HepG2 (cell line): ENCODE results near the gene GLTPD2. TPM values are rescaled to one million over a fixed set of nuclear protein-coding genes. Genes with fewer than 3 reads are reported as not detected.

ENCODE experiments used
- ATF4 ChIP-seq, 2 experiments: fragments of 450-650 bp in 1 of 2; sonication (generic) in 1 of 2; formaldehyde crosslinking; IDR thresholded peaks; 2 replicates each; pipeline versions ENCODE4 v1.5.0 to v1.8.0; 2020 to 2022; ENCODE audit warnings: mild to moderate bottlenecking in 1 of 2, missing genetic modification reagents in 1 of 2
- ATF7-NPFF ChIP-seq: sonication (generic); formaldehyde crosslinking; IDR thresholded peaks from 2 replicates; pipeline ENCODE4 v1.8.1; 2023; ENCODE audit warnings: mild to moderate bottlenecking, low read depth, missing genetic modification reagents, moderate library complexity
- DMAP1 ChIP-seq: IDR thresholded peaks from 2 replicates; pipeline ENCODE4 v1.6.1; 2016
- HNF4G ChIP-seq, 2 experiments: sonication (generic) in 1 of 2; formaldehyde crosslinking in 1 of 2; IDR thresholded peaks; 2 replicates each; pipeline versions ENCODE4 v1.4.0 to v1.6.1; 2011 to 2020; ENCODE audit warnings: borderline replicate concordance in 2 of 2, low read depth in 2 of 2, mild to moderate bottlenecking in 2 of 2, low read length in 1 of 2, missing genetic modification reagents in 1 of 2, moderate library complexity in 1 of 2
- HNRNPH1 ChIP-seq: fragments of 200-400 bp; formaldehyde crosslinking; optimal IDR thresholded peaks from 2 replicates; pipeline ENCODE3; 2017; ENCODE audit warnings: mild to moderate bottlenecking, low read depth, low read length
- MIER3 ChIP-seq: IDR thresholded peaks from 2 replicates; pipeline ENCODE4 v1.6.1; 2016; ENCODE audit warnings: missing compliant biosample characterization, borderline replicate concordance
- MYNN ChIP-seq: sonication (generic); formaldehyde crosslinking; IDR thresholded peaks from 2 replicates; pipeline ENCODE4 v1.4.0; 2020; ENCODE audit warnings: mild to moderate bottlenecking, low read depth, missing genetic modification reagents
- PCBP2 ChIP-seq: fragments of 200-400 bp; formaldehyde crosslinking; optimal IDR thresholded peaks from 2 replicates; pipeline ENCODE3; 2018; ENCODE audit warnings: low read length, low read depth; ENCODE audit not compliant: poor library complexity, severe bottlenecking
- SOX5 ChIP-seq: IDR thresholded peaks from 2 replicates; pipeline ENCODE4 v1.6.1; 2016; ENCODE audit warnings: borderline replicate concordance
- TIGD3 ChIP-seq: sonication (generic); formaldehyde crosslinking; IDR thresholded peaks from 2 replicates; pipeline ENCODE4 v1.5.1; 2020; ENCODE audit warnings: mild to moderate bottlenecking, missing genetic modification reagents, borderline replicate concordance
- TRAFD1 ChIP-seq: sonication (generic); formaldehyde crosslinking; IDR thresholded peaks from 2 replicates; pipeline ENCODE4 v1.5.1; 2020; ENCODE audit warnings: missing genetic modification reagents, mild to moderate bottlenecking, borderline replicate concordance
- ZFAT ChIP-seq: sonication (generic); formaldehyde crosslinking; conservative IDR thresholded peaks from 2 replicates; pipeline ENCODE4 v1.8.1; 2023; ENCODE audit warnings: missing genetic modification reagents, inconsistent platforms
- ZNF124 ChIP-seq: sonication (generic); formaldehyde crosslinking; IDR thresholded peaks from 2 replicates; pipeline ENCODE4 v1.4.0; 2020; ENCODE audit warnings: missing genetic modification reagents
- ZNF143 ChIP-seq: sonication (generic); formaldehyde crosslinking; IDR thresholded peaks from 2 replicates; pipeline ENCODE4 v1.4.0; 2020; ENCODE audit warnings: missing genetic modification reagents
- ZNF30 ChIP-seq: sonication (generic); formaldehyde crosslinking; IDR thresholded peaks from 2 replicates; pipeline ENCODE4 v1.5.0; 2020; ENCODE audit warnings: mild to moderate bottlenecking, missing genetic modification reagents
- ZNF567 ChIP-seq: sonication (generic); formaldehyde crosslinking; IDR thresholded peaks from 2 replicates; pipeline ENCODE4 v1.8.1; 2023; ENCODE audit warnings: mild to moderate bottlenecking, missing genetic modification reagents, borderline replicate concordance
- ZNF574 ChIP-seq: sonication (generic); formaldehyde crosslinking; IDR thresholded peaks from 2 replicates; pipeline ENCODE4 v1.4.0; 2020; ENCODE audit warnings: missing genetic modification reagents
- ZNF577 ChIP-seq: sonication (generic); formaldehyde crosslinking; IDR thresholded peaks from 2 replicates; pipeline ENCODE4 v1.4.0; 2020; ENCODE audit warnings: mild to moderate bottlenecking, low read depth, missing genetic modification reagents, borderline replicate concordance
- ZNF629 ChIP-seq: sonication (generic); formaldehyde crosslinking; conservative IDR thresholded peaks from 2 replicates; pipeline ENCODE4 v1.5.0; 2020; ENCODE audit warnings: missing genetic modification reagents
- ZNF746 ChIP-seq: sonication (generic); formaldehyde crosslinking; IDR thresholded peaks from 2 replicates; pipeline ENCODE4 v1.8.0; 2022; ENCODE audit warnings: mild to moderate bottlenecking, missing genetic modification reagents
- polyA plus RNA-seq, 8 experiments: library from polyadenylated mRNA; depleted of rRNA in 3 of 8; stranded (reverse) in 7 of 8; unstranded in 1 of 8; fragments of >200 nt; fragmentation: Illumina TruSeq in 4 of 8; extraction: Trizol in 4 of 8; gene quantifications; 2 replicates each; pipeline versions ENCODE4 v1.2.1 to v1.2.3, GENCODE V29; 2011 to 2016; ENCODE audit warnings: low read depth in 4 of 8, missing spikeins in 1 of 8, mixed read lengths in 1 of 8; ENCODE audit not compliant: insufficient read depth in 1 of 8
- total RNA-seq, 5 experiments: library from RNA; depleted of rRNA; stranded (reverse); fragments of >200 nt; fragmentation: Illumina TruSeq; extraction: Trizol; gene quantifications; 2 replicates each; pipeline ENCODE4 v1.2.3, GENCODE V29; 2016; ENCODE audit warnings: low read depth in 1 of 5
- TF ChIP-seq, protein P1 (sequence below): sonication (generic); formaldehyde crosslinking; IDR thresholded peaks from 2 replicates; pipeline ENCODE4 v1.4.0; 2020; ENCODE audit warnings: mild to moderate bottlenecking, low read depth, missing genetic modification reagents

Gene GLTPD2
- total and polyA plus RNA-seq, 2 of the 13 experiments (the other 11 are each of a cell fraction or from before 2014, with no cell fraction given) = 7.5 to 12.9 TPM

- TF ChIP-seq ZNF143 (CRISPR knock-in tag) (no peak; the same call in 1 of the 2 replicates), ZNF124 (CRISPR knock-in tag) (no peak), ZNF574 (peak; percentile 74; the same call in 1 of the 2 replicates), PCBP2 (no peak), ATF7-NPFF (CRISPR knock-in tag) (peak; percentile 72; the same call in 1 of the 2 replicates), ZNF567 (CRISPR knock-in tag) (no peak), ATF4 (CRISPR knock-in tag; IDR thresholded peaks at IDR 0.05) (no peak), TIGD3 (CRISPR knock-in tag) (no peak), MIER3 (CRISPR knock-in tag) (no peak), HNRNPH1 (no peak), MYNN (CRISPR knock-in tag) (no peak), ZNF746 (CRISPR knock-in tag) (peak; percentile 25; the same call in 1 of the 2 replicates), HNF4G (IDR thresholded peaks at IDR 0.05; ENCODE audit: borderline replicate concordance, low read depth, low read length) (no peak), HNF4G (CRISPR knock-in tag; IDR thresholded peaks at IDR 0.05; ENCODE audit: borderline replicate concordance, low read depth) (0 out of 2 replicates have a peak, but pooled peaks have one; percentile 25), DMAP1 (CRISPR knock-in tag) (no peak; the same call in 1 of the 2 replicates), ZNF30 (CRISPR knock-in tag) (no peak), TRAFD1 (CRISPR knock-in tag) (no peak), ZFAT (no peak), SOX5 (CRISPR knock-in tag) (no peak), ZNF577 (CRISPR knock-in tag) (no peak), ZNF629 (CRISPR knock-in tag) (peak; percentile 48; the same call in 1 of the 2 replicates)
- TF ChIP-seq, protein P1, sequence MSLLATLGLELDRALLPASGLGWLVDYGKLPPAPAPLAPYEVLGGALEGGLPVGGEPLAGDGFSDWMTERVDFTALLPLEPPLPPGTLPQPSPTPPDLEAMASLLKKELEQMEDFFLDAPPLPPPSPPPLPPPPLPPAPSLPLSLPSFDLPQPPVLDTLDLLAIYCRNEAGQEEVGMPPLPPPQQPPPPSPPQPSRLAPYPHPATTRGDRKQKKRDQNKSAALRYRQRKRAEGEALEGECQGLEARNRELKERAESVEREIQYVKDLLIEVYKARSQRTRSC (CRISPR knock-in tag) = no peak
These were observed 44.6 kb downstream of the GLTPD2 start, which contains the start of gene MINK1 (continued) for GRCh38 chr17:4833178-4833940.
